Neural progenitor cell (in vitro differentiated cells): ENCODE results near the gene GIGYF2. TPM values are rescaled to one million over a fixed set of nuclear protein-coding genes. Genes with fewer than 3 reads are reported as not detected.

Source experiments
- DNase-seq: peaks from one replicate; pipeline ENCODE4 v3.0.0-alpha.2; 2016; ENCODE audit warnings: low spot score
- H2AFZ ChIP-seq: fragments of 200-600 bp; sonication (generic); replicated peaks from 2 replicates; pipeline ENCODE4 v1.6.1; 2016; ENCODE audit warnings: antibody characterized with exemption
- H3F3A ChIP-seq: fragments of 200-600 bp; sonication (generic); 2 replicates; pipeline ENCODE4 v1.6.1; 2016; ENCODE audit warnings: antibody characterized with exemption, low read depth
- H3K27ac ChIP-seq: fragments of 200-600 bp; sonication (generic); 2 replicates; pipeline ENCODE4 v1.5.1; 2016; ENCODE audit warnings: mild to moderate bottlenecking
- H3K27me3 ChIP-seq: fragments of 200-600 bp; sonication (generic); 2 replicates; pipeline ENCODE4 v1.6.1; 2016; ENCODE audit warnings: mild to moderate bottlenecking, moderate library complexity
- H3K36me3 ChIP-seq: fragments of 200-600 bp; sonication (generic); 2 replicates; pipeline ENCODE4 v1.5.1; 2016
- H3K4me1 ChIP-seq: fragments of 200-600 bp; sonication (generic); 2 replicates; pipeline ENCODE4 v1.6.1; 2016; ENCODE audit warnings: mixed run types
- H3K4me2 ChIP-seq: fragments of 200-600 bp; sonication (generic); 2 replicates; pipeline ENCODE4 v1.6.1; 2016
- H3K4me3 ChIP-seq: fragments of 200-600 bp; sonication (generic); 2 replicates; pipeline ENCODE4 v1.5.1; 2016
- H3K79me2 ChIP-seq: fragments of 200-600 bp; sonication (generic); 2 replicates; pipeline ENCODE4 v1.6.1; 2016; ENCODE audit warnings: low read depth
- H3K9ac ChIP-seq: fragments of 200-600 bp; sonication (generic); 2 replicates; pipeline ENCODE4 v1.6.1; 2016
- H3K9me3 ChIP-seq: fragments of 200-600 bp; sonication (generic); 2 replicates; pipeline ENCODE4 v1.5.1; 2016; ENCODE audit warnings: low read depth
- H4K20me1 ChIP-seq: fragments of 200-600 bp; sonication (generic); 2 replicates; pipeline ENCODE4 v1.6.1; 2016; ENCODE audit warnings: low read depth
- H3K27ac Mint-ChIP-seq: 3 replicates; pipeline ENCODE4 v1.8.0; 2021; ENCODE audit warnings: mixed read lengths
- H3K27me3 Mint-ChIP-seq: 2 replicates; pipeline ENCODE4 v1.8.0; 2022; ENCODE audit warnings: low read depth, mild to moderate bottlenecking, inconsistent platforms, moderate library complexity, mixed read lengths; ENCODE audit not compliant: insufficient read depth
- H3K36me3 Mint-ChIP-seq: 3 replicates; pipeline ENCODE4 v1.8.0; 2021; ENCODE audit warnings: mixed read lengths
- H3K4me1 Mint-ChIP-seq: 3 replicates; pipeline ENCODE4 v1.8.0; 2021; ENCODE audit warnings: mixed read lengths
- H3K4me3 Mint-ChIP-seq: 3 replicates; pipeline ENCODE4 v1.8.0; 2021; ENCODE audit warnings: mild to moderate bottlenecking, moderate library complexity, mixed read lengths
- H3K9me3 Mint-ChIP-seq: 3 replicates; pipeline ENCODE4 v1.8.0; 2020; ENCODE audit warnings: mixed read lengths
- EZH2 ChIP-seq: fragments of 200-600 bp; sonication (generic); IDR thresholded peaks from 2 replicates; pipeline ENCODE4 v1.6.1; 2017; ENCODE audit warnings: antibody characterized with exemption, mild to moderate bottlenecking, moderate library complexity
- EZH2phosphoT487 ChIP-seq: fragments of 200-600 bp; sonication (generic); IDR thresholded peaks from 2 replicates; pipeline ENCODE4 v1.6.1; 2017; ENCODE audit warnings: antibody characterized with exemption
- total RNA-seq: library from RNA; depleted of rRNA; stranded (reverse); fragments of >200 nt; gene quantifications from 2 replicates; pipeline ENCODE4 v1.2.3, GENCODE V29; 2015; ENCODE audit warnings: low replicate concordance
- TF ChIP-seq, protein P1 (sequence below): fragments of 200-600 bp; sonication (generic); IDR thresholded peaks from 2 replicates; pipeline ENCODE4 v1.5.1; 2017; ENCODE audit warnings: antibody characterized with exemption, mild to moderate bottlenecking

The GIGYF2 gene
- total RNA-seq, 1 donor from 2014 or later = 76.3 TPM

DNA sequence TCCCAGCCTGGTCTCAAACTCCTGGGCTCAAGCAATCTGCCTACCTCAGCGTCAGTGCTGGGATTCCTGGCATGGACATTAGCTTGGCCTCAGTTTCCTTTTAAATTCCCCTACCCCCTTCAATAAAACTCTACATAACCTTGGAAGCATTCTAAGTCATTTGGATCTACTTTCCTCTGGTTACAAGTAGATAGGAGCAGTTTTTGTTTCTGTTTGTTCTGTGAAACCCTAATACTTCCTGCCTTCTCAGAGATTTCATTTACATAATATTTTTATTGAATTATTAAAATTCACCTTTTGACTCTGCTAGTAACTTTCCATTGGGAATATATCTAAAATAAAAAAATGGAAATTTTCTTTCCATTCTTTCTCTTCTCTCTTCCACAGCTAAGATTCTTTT, 25.9 kb downstream of the GIGYF2 start:
- H3K36me3 ChIP-seq = peaks cover 9% of the 10 kb centered on the region
- peaks cover 93% of the 10 kb centered on the region for H3K79me2 ChIP-seq
- peaks cover 37% of the 10 kb centered on the region for H3K36me3 Mint-ChIP-seq
- no peak overlapping the region for H3K9ac ChIP-seq
- no peak overlapping the region for H3K27ac Mint-ChIP-seq
- no peaks in the 10 kb centered on the region for H3K4me1 ChIP-seq
- no peak overlapping the region for H3K27ac ChIP-seq
- H3K9me3 ChIP-seq = no peaks in the 10 kb centered on the region
- no peak overlapping the region for H3K4me2 ChIP-seq
- no peaks in the 10 kb centered on the region for H3K27me3 Mint-ChIP-seq
- H4K20me1 ChIP-seq = peaks cover 76% of the 10 kb centered on the region
- no peak overlapping the region for H2AFZ ChIP-seq
- no peak for TF ChIP-seq EZH2phosphoT487
- TF ChIP-seq, protein P1, sequence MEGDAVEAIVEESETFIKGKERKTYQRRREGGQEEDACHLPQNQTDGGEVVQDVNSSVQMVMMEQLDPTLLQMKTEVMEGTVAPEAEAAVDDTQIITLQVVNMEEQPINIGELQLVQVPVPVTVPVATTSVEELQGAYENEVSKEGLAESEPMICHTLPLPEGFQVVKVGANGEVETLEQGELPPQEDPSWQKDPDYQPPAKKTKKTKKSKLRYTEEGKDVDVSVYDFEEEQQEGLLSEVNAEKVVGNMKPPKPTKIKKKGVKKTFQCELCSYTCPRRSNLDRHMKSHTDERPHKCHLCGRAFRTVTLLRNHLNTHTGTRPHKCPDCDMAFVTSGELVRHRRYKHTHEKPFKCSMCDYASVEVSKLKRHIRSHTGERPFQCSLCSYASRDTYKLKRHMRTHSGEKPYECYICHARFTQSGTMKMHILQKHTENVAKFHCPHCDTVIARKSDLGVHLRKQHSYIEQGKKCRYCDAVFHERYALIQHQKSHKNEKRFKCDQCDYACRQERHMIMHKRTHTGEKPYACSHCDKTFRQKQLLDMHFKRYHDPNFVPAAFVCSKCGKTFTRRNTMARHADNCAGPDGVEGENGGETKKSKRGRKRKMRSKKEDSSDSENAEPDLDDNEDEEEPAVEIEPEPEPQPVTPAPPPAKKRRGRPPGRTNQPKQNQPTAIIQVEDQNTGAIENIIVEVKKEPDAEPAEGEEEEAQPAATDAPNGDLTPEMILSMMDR = no peak
- no peak for TF ChIP-seq EZH2
- no peaks in the 10 kb centered on the region for H3K9me3 Mint-ChIP-seq
- H3F3A ChIP-seq = no peaks in the 10 kb centered on the region
- DNase-seq = no peak
- H3K4me3 ChIP-seq = no peak overlapping the region
- H3K4me3 Mint-ChIP-seq = no peak overlapping the region
- H3K4me1 Mint-ChIP-seq = peaks cover 4% of the 10 kb centered on the region
- H3K27me3 ChIP-seq = no peaks in the 10 kb centered on the region

DNA sequence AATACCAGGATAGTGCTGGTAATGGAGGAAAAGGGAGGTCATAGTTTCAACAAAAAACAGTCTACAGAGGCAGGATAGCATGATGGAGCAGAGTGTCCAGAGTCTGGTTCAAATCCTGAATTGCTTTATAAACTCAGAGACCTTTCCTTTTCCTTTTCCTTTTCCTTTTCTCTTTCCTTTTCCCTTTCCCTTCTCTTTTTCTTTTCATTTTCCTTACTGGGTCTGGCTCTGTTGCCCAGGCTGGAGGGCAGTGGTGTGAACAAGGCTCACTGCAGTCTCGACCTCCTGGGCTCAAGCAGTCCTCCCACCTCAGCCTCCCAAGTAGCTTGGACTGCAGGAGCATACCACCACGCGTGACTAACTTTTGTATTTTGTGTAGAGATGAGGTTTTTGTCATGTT, 31.7 kb downstream of the GIGYF2 start:
- H3K9me3 Mint-ChIP-seq = no peaks in the 10 kb centered on the region
- Histone ChIP-seq H3K9me3 (no peaks in the 10 kb centered on the region), H3K79me2 (peaks cover 91% of the 10 kb centered on the region), H3K4me3 (no peak overlapping the region), H4K20me1 (peaks cover 51% of the 10 kb centered on the region), H3F3A (no peaks in the 10 kb centered on the region), H3K36me3 (peaks cover 9% of the 10 kb centered on the region), H3K27me3 (no peaks in the 10 kb centered on the region), H3K27ac (no peak overlapping the region), H3K4me1 (no peaks in the 10 kb centered on the region), H3K9ac (no peak overlapping the region), H2AFZ (no peak overlapping the region), H3K4me2 (no peak overlapping the region)
- no peak for DNase-seq
- no peaks in the 10 kb centered on the region for H3K27me3 Mint-ChIP-seq
- H3K36me3 Mint-ChIP-seq = peaks cover 25% of the 10 kb centered on the region
- TF ChIP-seq, protein P1 = no peak
- TF ChIP-seq EZH2 = no peak
- no peak for TF ChIP-seq EZH2phosphoT487
- H3K27ac Mint-ChIP-seq = no peak overlapping the region
- no peaks in the 10 kb centered on the region for H3K4me1 Mint-ChIP-seq
- no peak overlapping the region for H3K4me3 Mint-ChIP-seq

DNA sequence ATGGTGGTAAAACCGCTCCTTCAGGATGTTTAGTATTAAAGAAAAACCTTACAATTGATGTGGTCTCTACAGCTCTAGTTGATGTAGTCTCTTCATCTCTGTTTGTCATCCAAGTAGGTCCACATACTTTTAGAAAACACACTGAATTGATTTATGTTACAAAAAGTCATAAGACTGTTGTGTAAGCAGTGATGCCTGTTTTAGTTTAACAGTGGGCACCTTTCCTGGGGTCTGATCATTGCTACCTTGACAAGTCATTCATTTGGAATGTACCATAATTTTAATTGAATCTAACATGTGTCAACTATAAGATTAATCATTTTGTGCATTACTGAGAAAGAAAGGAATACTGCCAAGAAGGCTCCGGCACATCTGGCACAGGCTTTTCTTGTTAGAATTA, 34.3 kb downstream of the GIGYF2 start:
- Mint-ChIP-seq H3K4me3 (no peak overlapping the region), H3K27ac (no peak overlapping the region), H3K9me3 (no peaks in the 10 kb centered on the region), H3K36me3 (peaks cover 17% of the 10 kb centered on the region), H3K27me3 (no peaks in the 10 kb centered on the region), H3K4me1 (no peaks in the 10 kb centered on the region)
- H3F3A ChIP-seq = no peaks in the 10 kb centered on the region
- H3K9me3 ChIP-seq = no peaks in the 10 kb centered on the region
- no peak for DNase-seq
- H3K36me3 ChIP-seq = peaks cover 8% of the 10 kb centered on the region
- H3K27ac ChIP-seq = no peak overlapping the region
- no peak overlapping the region for H2AFZ ChIP-seq
- H3K4me1 ChIP-seq = no peaks in the 10 kb centered on the region
- H3K27me3 ChIP-seq = no peaks in the 10 kb centered on the region
- H3K4me3 ChIP-seq = no peak overlapping the region
- H3K9ac ChIP-seq = no peak overlapping the region
- no peak for TF ChIP-seq EZH2phosphoT487
- TF ChIP-seq, protein P1 = no peak
- no peak for TF ChIP-seq EZH2
- no peak overlapping the region for H3K4me2 ChIP-seq
- H4K20me1 ChIP-seq = peaks cover 46% of the 10 kb centered on the region
- peaks cover 86% of the 10 kb centered on the region for H3K79me2 ChIP-seq
